HG03521 (cell line): ENCODE measurements around the gene GNL2.
"Not testable (repeated sequence)": the region's sequence is repeated elsewhere in the genome, so short reads cannot be mapped to it uniquely, and the experiment has no call there.

Source experiments
- ATAC-seq: cut with Tn5 transposase; IDR thresholded peaks from one replicate; pipeline ENCODE4 v1.9.1; 2021; ENCODE audit warnings: mild to moderate bottlenecking, moderate library complexity; ENCODE audit not compliant: unreplicated experiment

Gene GNL2

GRCh38 chr1:37609002-37609401 is 13.3 kb upstream of the GNL2 start:
- no peak for ATAC-seq

- no peak for ATAC-seq
Observed at GRCh38 chr1:37606481-37607263, 10.9 kb upstream of the GNL2 start.

DNA sequence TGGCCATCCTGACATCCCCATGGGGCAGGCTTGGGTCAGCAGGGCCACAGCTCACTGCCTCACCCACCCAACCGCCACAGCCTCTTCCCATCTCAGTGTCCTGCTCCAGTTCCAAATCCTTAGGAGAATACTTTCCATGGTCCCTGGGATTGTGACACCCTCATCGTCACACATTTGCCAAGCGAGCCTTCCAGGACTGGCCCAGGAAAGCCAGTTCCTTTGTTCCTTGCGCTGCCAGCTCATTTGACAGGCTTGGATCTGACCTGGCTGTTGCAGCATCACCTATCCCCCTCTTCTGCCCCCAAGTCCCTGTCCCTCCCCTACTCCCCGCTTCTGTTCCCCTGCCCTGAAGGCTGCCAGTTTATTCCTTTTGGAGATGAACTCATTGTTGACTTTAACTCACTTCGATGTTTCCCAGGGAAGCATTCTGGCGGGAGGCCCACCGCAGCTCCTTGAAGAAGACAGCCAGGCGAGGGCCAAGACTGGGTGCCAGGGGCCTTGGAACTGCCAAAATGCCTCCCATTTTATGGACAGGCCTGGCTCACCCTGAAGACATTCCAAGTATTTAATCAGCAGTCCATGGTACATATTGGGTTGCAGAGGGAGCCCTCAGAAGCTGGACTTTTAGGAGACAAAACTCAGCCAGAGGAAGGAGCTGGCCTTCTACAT is 10.2 kb upstream of the GNL2 start:
- no peak for ATAC-seq

DNA sequence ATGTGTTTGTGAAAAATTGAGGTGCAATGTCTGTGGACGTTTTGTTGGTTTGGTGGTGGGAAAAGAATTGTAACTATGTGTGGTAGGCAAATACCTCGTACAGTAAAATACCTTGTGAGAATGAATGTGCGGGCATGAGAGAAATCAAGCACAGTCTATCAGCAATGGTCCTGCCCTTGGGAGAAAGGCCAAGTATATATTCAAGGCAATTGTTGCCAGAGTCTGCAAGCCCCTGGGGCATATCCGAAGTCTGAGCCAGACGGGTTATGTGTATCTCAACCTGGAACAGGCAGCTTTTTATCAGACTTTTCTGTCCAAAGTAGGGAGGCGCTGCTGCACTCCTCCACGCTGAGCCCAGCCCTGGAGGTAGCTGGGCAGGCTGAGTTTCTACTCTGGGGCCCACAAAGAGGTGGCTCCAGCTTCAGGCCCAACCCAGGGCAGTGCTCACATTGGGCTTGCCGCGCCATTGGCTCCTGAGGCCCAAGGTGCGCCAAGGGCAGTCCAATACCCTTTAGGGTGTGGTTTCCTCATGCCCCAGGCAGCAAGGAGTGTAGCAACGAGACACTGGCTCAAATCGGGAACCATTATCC is 9.4 kb upstream of the GNL2 start:
- ATAC-seq = no peak

DNA sequence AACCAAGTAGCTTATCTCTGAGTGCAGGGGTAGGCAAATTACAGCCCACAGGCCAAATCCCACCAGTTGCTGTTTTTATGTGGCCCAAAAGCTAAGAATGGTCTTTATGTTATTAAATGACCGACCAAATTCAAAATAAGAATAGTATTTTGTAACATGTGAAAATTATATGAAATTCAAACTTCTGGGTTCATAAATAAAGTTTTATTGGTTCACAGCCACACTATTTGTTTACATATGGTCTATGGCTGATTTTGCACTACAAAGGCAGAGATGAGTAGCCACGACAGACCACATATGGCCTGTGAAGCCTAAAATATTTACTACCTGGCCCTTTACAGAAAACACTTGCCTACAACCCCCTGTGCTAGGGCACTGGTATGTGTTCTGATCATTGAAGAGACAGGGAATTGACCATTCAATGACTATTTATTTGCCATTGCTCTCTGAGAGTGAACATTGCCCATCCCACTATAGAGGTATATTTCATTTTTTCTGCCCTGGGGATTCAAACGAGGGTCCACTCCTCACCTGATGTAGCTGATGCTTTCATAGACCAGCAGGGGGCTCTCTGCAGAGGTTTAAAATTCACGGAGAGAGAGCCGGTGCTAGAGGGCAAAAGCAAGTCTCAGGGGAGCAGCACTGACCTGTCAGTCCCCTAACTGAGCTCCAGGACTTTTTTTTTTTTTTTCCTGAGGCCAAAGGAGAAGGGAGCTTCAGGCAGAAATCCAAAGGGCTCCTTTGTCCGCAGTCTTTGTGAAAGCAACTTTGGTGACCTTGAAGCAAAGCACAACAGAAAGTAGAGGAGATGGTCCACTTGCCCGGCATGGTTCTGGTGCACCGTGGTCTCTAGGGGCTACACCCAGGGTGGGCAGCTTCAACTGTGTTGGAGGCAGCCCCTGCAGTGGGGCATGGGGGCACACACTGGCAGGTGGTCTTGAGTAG is 7.3 kb upstream of the GNL2 start:
- ATAC-seq = no peak

GRCh38 chr1:37601441-37601840 is 5.7 kb upstream of the GNL2 start:
- ATAC-seq = no peak

DNA sequence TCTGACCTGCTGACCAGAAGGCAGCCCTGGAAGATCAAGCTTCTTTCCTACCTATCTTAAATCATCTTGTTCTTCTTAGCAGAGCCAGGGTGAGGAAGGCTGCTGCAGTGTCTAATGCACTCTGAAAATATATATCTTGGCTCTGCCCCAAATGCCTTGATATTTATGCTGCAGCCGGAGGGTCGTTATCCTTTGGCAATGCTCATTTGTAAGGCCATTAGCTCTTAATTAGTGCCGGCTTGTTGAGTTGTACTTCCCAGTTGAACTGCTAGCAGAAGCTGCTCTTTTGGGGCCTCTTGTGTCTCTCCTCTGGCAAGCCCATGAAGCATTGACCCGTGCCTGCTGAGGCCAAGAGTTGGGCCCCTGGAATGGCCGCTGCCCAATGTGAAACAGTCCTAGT is 4.2 kb upstream of the GNL2 start:
- no peak for ATAC-seq

GRCh38 chr1:37596182-37596667 is 488 bp upstream of the GNL2 start:
- no peak for ATAC-seq

DNA sequence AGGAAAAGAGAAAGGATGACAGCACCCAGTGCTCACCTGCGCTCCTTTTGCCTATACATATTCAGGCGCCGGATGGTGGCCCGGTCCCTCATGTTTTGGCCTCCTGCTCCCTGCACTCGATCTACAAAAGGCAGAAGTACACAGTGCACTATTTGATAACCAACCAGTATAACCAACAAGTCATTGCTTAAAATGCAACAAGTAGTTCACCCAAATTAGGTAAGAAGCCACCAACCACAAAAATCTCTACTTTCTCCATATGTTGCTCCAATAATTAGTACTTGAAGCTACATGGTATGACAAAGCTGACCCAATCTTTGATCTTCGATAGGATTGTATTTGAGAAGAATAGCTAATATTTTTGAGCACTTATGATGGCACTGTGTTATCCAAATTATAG is 2.0 kb downstream of the GNL2 start:
- no peak for ATAC-seq

GRCh38 chr1:37588939-37589338 is 6.8 kb downstream of the GNL2 start:
- ATAC-seq = no peak

DNA sequence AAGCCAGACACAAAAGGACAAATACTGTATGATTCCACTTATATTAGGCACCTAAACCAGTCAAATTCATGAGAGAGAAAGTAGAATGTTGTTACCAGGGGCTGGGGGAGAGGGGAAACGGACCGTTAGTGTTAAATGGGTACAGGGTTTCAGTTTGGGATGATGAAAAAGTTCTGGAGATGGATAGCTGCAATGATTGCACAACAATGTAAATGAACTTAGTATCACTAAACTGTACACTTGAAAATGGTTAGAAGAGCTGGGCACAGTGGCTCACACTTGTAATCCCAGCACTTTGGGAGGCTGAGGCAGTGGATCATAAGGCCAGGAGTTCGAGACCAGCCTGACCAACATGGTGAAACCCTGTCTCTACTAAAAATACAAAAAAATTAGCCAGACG is 11.2 kb downstream of the GNL2 start:
- not testable (repeated sequence) for ATAC-seq

- ATAC-seq = no peak
Observed at GRCh38 chr1:37575692-37576091, 20.0 kb downstream of the GNL2 start.

DNA sequence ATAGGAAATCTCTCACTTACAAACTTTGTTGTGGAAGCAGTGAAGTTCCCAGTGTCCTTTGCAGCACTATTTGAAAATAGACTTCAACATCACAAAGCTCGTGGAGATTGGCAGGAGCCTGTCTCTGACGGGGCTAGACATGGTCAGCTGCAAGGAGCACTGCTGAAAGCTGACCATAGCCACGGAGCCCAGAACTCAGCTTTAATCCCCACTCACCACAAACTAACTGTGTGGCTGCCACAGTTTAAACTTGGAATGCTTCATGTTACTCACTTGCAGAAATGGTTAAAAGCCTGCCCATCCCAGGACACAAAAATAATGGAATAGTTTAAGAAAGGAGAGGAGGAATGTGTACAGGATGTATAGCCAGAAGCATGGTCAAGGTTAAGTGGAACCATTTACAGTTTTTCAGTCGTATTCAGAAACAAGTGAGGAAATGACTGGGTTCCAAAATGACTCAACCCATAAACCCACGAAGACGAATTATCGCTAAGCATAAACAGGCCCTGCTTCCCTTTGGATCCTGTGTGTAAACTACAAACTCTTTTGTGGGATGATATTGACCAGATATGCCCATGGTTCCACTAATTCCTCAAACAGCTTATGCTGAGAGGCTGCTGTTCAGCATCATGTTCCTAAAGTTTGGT is 20.8 kb downstream of the GNL2 start:
- no peak for ATAC-seq

DNA sequence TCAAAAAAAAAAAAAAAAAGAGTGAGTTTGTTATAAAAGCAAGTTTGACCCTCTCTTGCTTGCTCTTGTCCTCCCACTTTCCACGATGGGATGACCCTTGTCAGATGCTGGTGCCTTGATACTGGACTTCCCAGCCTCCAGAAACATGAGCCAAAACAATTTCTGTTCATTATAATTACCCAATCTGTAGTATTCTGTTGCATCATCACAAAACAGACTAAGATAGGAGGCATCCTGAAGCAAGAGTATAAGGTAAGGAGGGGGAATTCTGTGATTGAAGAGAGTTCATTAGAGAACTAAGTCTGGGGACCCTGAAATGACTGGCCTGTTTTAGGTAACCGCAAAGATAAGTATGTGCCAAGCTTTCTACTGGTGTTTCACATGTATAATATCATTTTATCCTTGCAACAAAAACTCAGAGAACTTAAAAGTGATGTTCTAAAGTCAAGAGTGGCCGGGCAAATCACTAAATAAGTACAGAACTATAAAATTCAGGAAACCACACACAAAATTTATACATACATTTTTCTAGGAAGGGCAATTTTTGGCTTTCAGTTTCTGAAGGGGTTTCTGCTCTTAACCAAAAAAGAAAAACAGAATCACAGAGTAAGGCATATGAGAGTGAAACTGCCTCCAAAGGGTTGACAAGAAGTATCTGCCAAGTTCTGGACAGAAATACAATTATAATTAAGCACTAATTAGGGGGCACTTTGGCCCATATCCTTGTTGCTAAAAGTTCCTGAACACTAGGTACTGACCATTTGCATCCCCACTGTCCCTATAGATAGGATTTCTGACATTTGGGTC is 25.0 kb downstream of the GNL2 start:
- ATAC-seq = no peak

DNA sequence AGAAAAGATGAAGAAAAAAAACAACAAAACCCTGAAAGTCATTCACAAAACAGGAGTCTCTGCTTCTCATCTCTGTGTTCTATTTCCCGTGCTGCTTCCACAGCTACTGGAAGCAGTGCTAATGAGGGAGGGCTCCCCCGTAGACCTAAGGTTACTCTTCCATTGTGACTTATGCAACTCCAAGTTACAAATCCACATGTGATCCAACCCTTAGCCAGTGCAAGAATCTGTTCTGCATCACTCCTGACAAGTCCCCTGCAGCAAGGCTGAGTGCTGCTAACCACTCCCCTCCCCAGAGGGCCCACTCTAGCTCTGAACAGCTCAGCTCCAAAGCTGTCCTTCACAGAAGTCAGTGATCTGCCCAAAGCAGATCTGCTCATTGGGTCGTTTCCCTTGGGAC is 28.7 kb downstream of the GNL2 start:
- ATAC-seq = no peak

DNA sequence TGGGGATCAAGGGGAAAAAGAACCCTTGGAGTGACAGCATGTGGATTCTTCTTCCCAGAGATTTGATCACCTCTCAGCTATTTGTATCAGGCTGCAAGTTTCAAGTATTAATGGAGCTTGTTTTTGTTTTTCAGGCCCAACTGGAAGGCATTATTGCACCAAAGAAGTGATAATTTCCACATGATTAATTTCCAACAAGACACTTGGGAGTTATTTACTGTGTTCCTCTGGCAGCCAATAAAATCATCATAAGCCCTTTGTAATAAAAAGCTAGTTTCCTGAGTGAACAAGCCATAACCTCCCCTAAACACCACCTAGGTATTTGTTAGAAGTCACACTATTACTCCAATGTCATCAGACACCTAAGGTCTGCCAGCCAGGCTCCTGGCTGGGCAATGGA is 30.8 kb downstream of the GNL2 start:
- ATAC-seq = no peak

- no peak for ATAC-seq
Observed at GRCh38 chr1:37562984-37563383, 32.8 kb downstream of the GNL2 start.

GRCh38 chr1:37561133-37562132 is 34.3 kb downstream of the GNL2 start:
- ATAC-seq = no peak
